ENCODE data around the gene ACSF2.

DNA sequence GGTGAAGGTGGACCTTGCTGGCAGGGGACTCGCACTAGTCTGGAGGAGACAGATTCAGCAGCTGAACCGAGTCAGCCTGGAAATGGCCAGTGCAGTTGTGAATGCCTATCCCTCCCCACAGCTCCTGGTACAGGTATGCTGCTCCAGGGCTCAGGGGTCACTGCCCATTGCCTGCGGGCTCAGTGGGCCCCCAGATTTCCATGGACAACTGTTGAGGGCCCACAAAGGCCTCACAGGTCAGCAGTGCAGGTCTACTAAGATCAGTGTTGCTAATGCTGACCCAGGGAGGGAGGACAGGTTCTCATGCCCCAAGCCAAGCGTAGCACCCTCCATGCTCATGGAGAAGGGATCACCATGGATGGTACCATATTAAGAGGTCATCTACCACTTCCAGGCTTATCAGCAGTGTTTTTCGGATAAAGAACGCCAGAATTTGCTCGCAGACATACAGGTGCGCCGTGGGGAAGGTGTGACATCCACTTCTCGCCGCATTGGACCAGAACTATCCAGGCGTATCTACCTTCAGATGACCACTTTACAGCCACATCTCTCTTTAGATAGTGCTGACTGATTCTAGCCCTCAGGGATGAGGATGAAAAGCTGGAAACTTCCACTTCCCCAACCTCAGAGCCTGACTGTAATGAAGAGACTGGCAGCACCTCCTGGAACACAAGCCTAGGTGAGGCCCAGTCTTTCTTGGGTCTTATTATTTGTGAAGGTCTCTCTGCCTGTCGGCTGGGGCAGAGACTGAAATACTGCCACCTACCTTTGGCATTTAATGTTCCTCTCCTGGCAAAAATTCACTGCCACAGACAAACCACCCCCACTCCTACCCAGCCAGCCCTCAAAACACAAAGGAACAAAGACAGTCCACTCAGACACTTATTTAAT lies 45.4 kb upstream of the ACSF2 start:
- TF ChIP-seq, protein P1, sequence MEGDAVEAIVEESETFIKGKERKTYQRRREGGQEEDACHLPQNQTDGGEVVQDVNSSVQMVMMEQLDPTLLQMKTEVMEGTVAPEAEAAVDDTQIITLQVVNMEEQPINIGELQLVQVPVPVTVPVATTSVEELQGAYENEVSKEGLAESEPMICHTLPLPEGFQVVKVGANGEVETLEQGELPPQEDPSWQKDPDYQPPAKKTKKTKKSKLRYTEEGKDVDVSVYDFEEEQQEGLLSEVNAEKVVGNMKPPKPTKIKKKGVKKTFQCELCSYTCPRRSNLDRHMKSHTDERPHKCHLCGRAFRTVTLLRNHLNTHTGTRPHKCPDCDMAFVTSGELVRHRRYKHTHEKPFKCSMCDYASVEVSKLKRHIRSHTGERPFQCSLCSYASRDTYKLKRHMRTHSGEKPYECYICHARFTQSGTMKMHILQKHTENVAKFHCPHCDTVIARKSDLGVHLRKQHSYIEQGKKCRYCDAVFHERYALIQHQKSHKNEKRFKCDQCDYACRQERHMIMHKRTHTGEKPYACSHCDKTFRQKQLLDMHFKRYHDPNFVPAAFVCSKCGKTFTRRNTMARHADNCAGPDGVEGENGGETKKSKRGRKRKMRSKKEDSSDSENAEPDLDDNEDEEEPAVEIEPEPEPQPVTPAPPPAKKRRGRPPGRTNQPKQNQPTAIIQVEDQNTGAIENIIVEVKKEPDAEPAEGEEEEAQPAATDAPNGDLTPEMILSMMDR (IDR thresholded peaks at IDR 0.05) = no peak
- TF ChIP-seq POLR2A (IDR thresholded peaks at IDR 0.05) (no peak), EP300 (IDR thresholded peaks at IDR 0.05) (no peak)

All from tibial nerve (tissue), 4 donors.